Pancreas (tissue), 10 donors: ENCODE results near the gene TBC1D8. TPM values are rescaled to one million over a fixed set of nuclear protein-coding genes. Genes with fewer than 3 reads are reported as not detected.

Experiments used
- ATAC-seq, 4 donors: fragments of 200-7000 bp; cut with Tn5 transposase; one replicate each; pipeline versions ENCODE4 v1.8.0 to v1.9.1; 2020; ENCODE audit warnings: mild to moderate bottlenecking in 4 of 4, moderate library complexity in 4 of 4
- DNase-seq, 6 donors: peaks; one replicate each; pipeline ENCODE4 v3.0.0-alpha.2; 2020
- FAIRE-seq: peaks from 2 replicates; lab custom pipeline; 2012; peaks lifted over from hg19 to GRCh38; lab: Jason Lieb, UNC
- H3K27ac ChIP-seq, 4 donors: fragments of 200-600 bp; sonication (generic); 1 replicate in 3 of 4; 2 replicates in 1 of 4; pipeline versions ENCODE4 v1.5.0 to v1.8.0; 2020
- H3K27me3 ChIP-seq, 4 donors: fragments of 200-600 bp; one replicate each; pipeline ENCODE4 v1.8.0; 2021
- H3K36me3 ChIP-seq, 3 donors: fragments of 200-600 bp; sonication (generic) in 1 of 3; one replicate each; pipeline versions ENCODE4 v1.5.0 to v1.8.0; 2020 to 2021
- H3K4me1 ChIP-seq, 3 donors: fragments of 200-600 bp; one replicate each; pipeline ENCODE4 v1.8.0; 2021
- H3K4me3 ChIP-seq, 4 donors: fragments of 200-600 bp; sonication (generic) in 2 of 4; one replicate each; pipeline versions ENCODE4 v1.5.0 to v1.8.0; 2020 to 2021
- H3K9me3 ChIP-seq, 4 donors: fragments of 200-600 bp; one replicate each; pipeline ENCODE4 v1.8.0; 2021
- WGBS, 2 donors: extraction: QIAGEN DNeasy Blood & Tissue Kit; methylation state at CpG; one replicate each; pipeline ENCODE4 v1.1.7; 2013; 5-methylcytosine and 5-hydroxymethylcytosine counted together
- intact Hi-C, 3 donors: fragments of 100-400 bp; cut with DNase I; formaldehyde crosslinking; loops; one replicate each; pipeline versions ENCODE4 v1.11.1 to v1.14.2; 2022
- polyA plus RNA-seq, 2 donors: library from polyadenylated mRNA; stranded (reverse); fragments of 200-250 nt; gene quantifications; one replicate each; pipeline ENCODE4 v1.2.3, GENCODE V29; 2013
- total RNA-seq, 6 donors: library from RNA; stranded (reverse); fragmentation: NEBNext Ultra II Directional in 4 of 6; extraction: Animal tissue kit (Norgen Biotek cat#: 25700) in 4 of 6; gene quantifications; one replicate each; pipeline versions ENCODE4 v1.2.1 to v1.2.4, GENCODE V29; 2021 to 2023
- TF ChIP-seq, protein P1 (sequence below), 4 donors: fragments of 200-600 bp; sonication (generic) in 3 of 4; IDR thresholded peaks; one replicate each; pipeline versions ENCODE4 v1.5.0 to v1.8.0; 2021; ENCODE audit warnings: antibody characterized with exemption in 4 of 4
- donor health status: healthy with polysubstance abuse.
- donor health status: DM: no; HTN: no; CAD: no; lungs with moderate emphysema.
- donor health status: DM: no; HTN: no; CAD: no.
- donor health status: control.
- donor health status: control.
- donor health status: Bipolar disorder and iron deficiency.
- donor health status: DM: yes; HTN: yes; CAD: no.
- donor health status: DM: no; HTN: no; CAD: no.
- donor health status: DM: no; HTN: no; CAD: no.
- donor health status: DM: yes; HTN: yes; CAD: no.

Gene TBC1D8
- total and polyA plus RNA-seq, 8 donors: 21.3 to 46.2 (median 35.0) TPM

GRCh38 chr2:101188683-101189405 is 37.7 kb upstream of the TBC1D8 start:
- H3K36me3 ChIP-seq: no peaks in the 10 kb centered on the region
- no peaks in the 10 kb centered on the region for H3K9me3 ChIP-seq
- TF ChIP-seq, protein P1, sequence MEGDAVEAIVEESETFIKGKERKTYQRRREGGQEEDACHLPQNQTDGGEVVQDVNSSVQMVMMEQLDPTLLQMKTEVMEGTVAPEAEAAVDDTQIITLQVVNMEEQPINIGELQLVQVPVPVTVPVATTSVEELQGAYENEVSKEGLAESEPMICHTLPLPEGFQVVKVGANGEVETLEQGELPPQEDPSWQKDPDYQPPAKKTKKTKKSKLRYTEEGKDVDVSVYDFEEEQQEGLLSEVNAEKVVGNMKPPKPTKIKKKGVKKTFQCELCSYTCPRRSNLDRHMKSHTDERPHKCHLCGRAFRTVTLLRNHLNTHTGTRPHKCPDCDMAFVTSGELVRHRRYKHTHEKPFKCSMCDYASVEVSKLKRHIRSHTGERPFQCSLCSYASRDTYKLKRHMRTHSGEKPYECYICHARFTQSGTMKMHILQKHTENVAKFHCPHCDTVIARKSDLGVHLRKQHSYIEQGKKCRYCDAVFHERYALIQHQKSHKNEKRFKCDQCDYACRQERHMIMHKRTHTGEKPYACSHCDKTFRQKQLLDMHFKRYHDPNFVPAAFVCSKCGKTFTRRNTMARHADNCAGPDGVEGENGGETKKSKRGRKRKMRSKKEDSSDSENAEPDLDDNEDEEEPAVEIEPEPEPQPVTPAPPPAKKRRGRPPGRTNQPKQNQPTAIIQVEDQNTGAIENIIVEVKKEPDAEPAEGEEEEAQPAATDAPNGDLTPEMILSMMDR (IDR thresholded peaks at IDR 0.05): peak in 3 of 4 donors; percentile 9 to 23 (median 22)
- intact Hi-C loops: no loop called here
- H3K4me3 ChIP-seq: no peak overlapping the region
- peak in 2 of 4 donors; percentile 31 to 49 for ATAC-seq
- peak in 1 of 6 donors; percentile 37 for DNase-seq
- no peak for FAIRE-seq
- no peak overlapping the region for H3K27ac ChIP-seq
- 71 to 79% methylated on average over 5 of the region's 5 CpGs for WGBS, 2 donors
- peaks cover 0 to 14% (median 3%) of the 10 kb centered on the region in 3 donors for H3K4me1 ChIP-seq
- no peaks in the 10 kb centered on the region for H3K27me3 ChIP-seq

DNA sequence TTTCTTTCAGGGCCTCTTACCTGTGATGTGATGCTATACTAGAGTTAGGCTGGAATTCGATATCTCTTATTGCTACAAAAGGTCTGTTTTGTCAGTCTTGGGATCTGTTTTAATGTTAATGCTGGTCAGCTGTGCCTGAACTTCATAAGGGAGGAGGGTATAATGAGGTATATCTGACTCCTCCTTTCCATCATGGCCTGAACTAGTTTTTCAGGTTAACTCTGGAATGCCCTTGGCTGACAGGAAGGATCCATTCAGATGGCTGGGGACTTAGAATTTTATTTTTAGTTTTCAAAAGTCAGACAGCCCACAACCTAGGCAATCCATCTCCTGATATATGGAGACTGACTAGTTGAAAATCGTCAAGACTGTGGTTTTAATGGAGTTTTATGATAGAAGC is 35.9 kb upstream of the TBC1D8 start:
- TF ChIP-seq, protein P1 (IDR thresholded peaks at IDR 0.05): no peak
- 69 to 75% methylated on average over 2 of the region's 2 CpGs for WGBS, 2 donors
- Histone ChIP-seq H3K4me3 (no peak overlapping the region), H3K27me3 (no peaks in the 10 kb centered on the region), H3K27ac (no peak overlapping the region), H3K4me1 (peaks cover 0 to 14% (median 3%) of the 10 kb centered on the region in 3 donors), H3K36me3 (no peaks in the 10 kb centered on the region), H3K9me3 (no peaks in the 10 kb centered on the region)
- DNase-seq: no peak
- no peak for ATAC-seq
- intact Hi-C loops: no loop called here
- FAIRE-seq: no peak

GRCh38 chr2:101185656-101186055 is 34.5 kb upstream of the TBC1D8 start:
- ATAC-seq (peak in 1 of 4 donors; percentile 36), DNase-seq (no peak), FAIRE-seq (no peak)
- Histone ChIP-seq H3K4me3 (no peak overlapping the region), H3K27ac (no peak overlapping the region), H3K4me1 (peaks cover 0 to 7% (median 3%) of the 10 kb centered on the region in 3 donors), H3K36me3 (no peaks in the 10 kb centered on the region), H3K9me3 (no peaks in the 10 kb centered on the region), H3K27me3 (no peaks in the 10 kb centered on the region)
- WGBS, 2 donors: 86 to 88% methylated on average over 3 of the region's 3 CpGs
- TF ChIP-seq, protein P1 (IDR thresholded peaks at IDR 0.05): no peak
- intact Hi-C loops: no loop called here

GRCh38 chr2:101185085-101185484 is 33.9 kb upstream of the TBC1D8 start:
- 35 to 54% methylated on average over 4 of the region's 4 CpGs for WGBS, 2 donors

More at GRCh38 chr2:101185085-101185484, 33.9 kb upstream of the TBC1D8 start:
- Histone ChIP-seq H3K36me3 (no peaks in the 10 kb centered on the region), H3K27me3 (no peaks in the 10 kb centered on the region), H3K27ac (peak overlapping the region in 1 of 4 donors; percentile 6), H3K4me3 (no peak overlapping the region), H3K9me3 (no peaks in the 10 kb centered on the region), H3K4me1 (peaks cover 0 to 7% (median 3%) of the 10 kb centered on the region in 3 donors)
- DNase-seq (no peak), ATAC-seq (peak in 3 of 4 donors; percentile 54 to 73 (median 59)), FAIRE-seq (no peak)
- intact Hi-C loops: no loop called here
- TF ChIP-seq, protein P1 (IDR thresholded peaks at IDR 0.05): no peak
